A673 (cell line): ENCODE data around the gene CLTCL1.

Source experiments
- CTCF ChIP-seq: fragments of 300-800, 200-600 bp; sonication (generic); conservative IDR thresholded peaks from 2 replicates; pipeline ENCODE4 v1.5.1; 2017; ENCODE audit warnings: low read depth, mild to moderate bottlenecking, antibody characterized with exemption, low read length, moderate library complexity, mixed read lengths
- EZH2 ChIP-seq: fragments of 200-600 bp; sonication (generic); IDR thresholded peaks from 2 replicates; pipeline ENCODE4 v1.6.1; 2017; ENCODE audit warnings: borderline replicate concordance, low read depth, mild to moderate bottlenecking, mixed read lengths, antibody characterized with exemption, low read length; ENCODE audit not compliant: poor library complexity, severe bottlenecking

- no peak for TF ChIP-seq CTCF
- TF ChIP-seq EZH2 = no peak
Observed at GRCh38 chr22:19176732-19177131, 114.8 kb downstream of the CLTCL1 start.
